Lung (tissue), 12 donors: Measurements from ENCODE around the gene ABR. TPM values are rescaled to one million over a fixed set of nuclear protein-coding genes. Genes with fewer than 3 reads are reported as not detected.

Experiments
- ATAC-seq: fragments of 200-7000 bp; cut with Tn5 transposase; one replicate; pipeline ENCODE4 v1.9.1; 2020; ENCODE audit warnings: moderate number of reproducible peaks; ENCODE audit not compliant: insufficient read depth, low FRiP score
- DNase-seq, 3 donors: peaks; one replicate each; pipeline ENCODE4 v3.0.0-alpha.2; 2013 to 2017
- H3K27ac ChIP-seq, 2 donors: one replicate each; pipeline ENCODE4 v1.5.1; 2013; ENCODE audit warnings: mild to moderate bottlenecking in 2 of 2, moderate library complexity in 2 of 2, control low read depth in 1 of 2, inconsistent platforms in 1 of 2, low read depth in 1 of 2, low read length in 1 of 2
- H3K27me3 ChIP-seq, 3 donors: one replicate each; pipeline ENCODE4 v1.5.1; 2013; ENCODE audit warnings: low read length in 2 of 3; ENCODE audit not compliant: control insufficient read depth in 3 of 3, insufficient read depth in 3 of 3
- H3K36me3 ChIP-seq, 4 donors: one replicate each; pipeline ENCODE4 v1.5.1; 2013; ENCODE audit warnings: low read length in 4 of 4, mild to moderate bottlenecking in 1 of 4, moderate library complexity in 1 of 4; ENCODE audit not compliant: control insufficient read depth in 4 of 4, insufficient read depth in 4 of 4
- H3K4me1 ChIP-seq, 5 donors: one replicate each; pipeline ENCODE4 v1.5.1; 2013; ENCODE audit warnings: low read length in 5 of 5, mild to moderate bottlenecking in 2 of 5, moderate library complexity in 1 of 5; ENCODE audit not compliant: control insufficient read depth in 5 of 5, insufficient read depth in 5 of 5
- H3K4me3 ChIP-seq: one replicate; pipeline ENCODE4 v1.5.1; 2013; ENCODE audit warnings: mild to moderate bottlenecking, control low read depth, moderate library complexity
- H3K9ac ChIP-seq, 2 donors: one replicate each; pipeline ENCODE4 v1.5.1; 2013; ENCODE audit warnings: low read length in 2 of 2, control low read depth in 1 of 2; ENCODE audit not compliant: insufficient read depth in 1 of 2
- H3K9me3 ChIP-seq, 4 donors: one replicate each; pipeline ENCODE4 v1.5.1; 2013; ENCODE audit warnings: low read length in 3 of 4, mild to moderate bottlenecking in 1 of 4, moderate library complexity in 1 of 4; ENCODE audit not compliant: control insufficient read depth in 4 of 4, insufficient read depth in 3 of 4
- WGBS, 2 donors: extraction: QIAGEN DNeasy Blood & Tissue Kit; methylation state at CpG; one replicate each; pipeline ENCODE4 v1.1.7; 2013; 5-methylcytosine and 5-hydroxymethylcytosine counted together
- polyA plus RNA-seq, 2 donors: library from polyadenylated mRNA; stranded (reverse); fragments of 200-250 nt; gene quantifications; one replicate each; pipeline ENCODE4 v1.2.1, GENCODE V29; 2013
- total RNA-seq, 2 donors: library from RNA; depleted of rRNA in 1 of 2; stranded (reverse); fragments of >200 nt in 1 of 2; gene quantifications; one replicate each; pipeline ENCODE4 v1.2.1, GENCODE V29; 2014 to 2021
- TF ChIP-seq, protein P1 (sequence below): IDR thresholded peaks from 2 replicates; pipeline ENCODE4 v1.5.1; 2012; ENCODE audit warnings: mild to moderate bottlenecking; ENCODE audit errors: control extremely low read depth, extremely low read depth
- donor health status: control.
- donor health status: control.
- donor health status: Bipolar disorder and iron deficiency.
- donor health status: healthy.
- donor health status: DM: yes; HTN: yes; CAD: no.

The ABR gene
- total and polyA plus RNA-seq, 4 donors = 54.8 to 187 (median 70.2) TPM

DNA sequence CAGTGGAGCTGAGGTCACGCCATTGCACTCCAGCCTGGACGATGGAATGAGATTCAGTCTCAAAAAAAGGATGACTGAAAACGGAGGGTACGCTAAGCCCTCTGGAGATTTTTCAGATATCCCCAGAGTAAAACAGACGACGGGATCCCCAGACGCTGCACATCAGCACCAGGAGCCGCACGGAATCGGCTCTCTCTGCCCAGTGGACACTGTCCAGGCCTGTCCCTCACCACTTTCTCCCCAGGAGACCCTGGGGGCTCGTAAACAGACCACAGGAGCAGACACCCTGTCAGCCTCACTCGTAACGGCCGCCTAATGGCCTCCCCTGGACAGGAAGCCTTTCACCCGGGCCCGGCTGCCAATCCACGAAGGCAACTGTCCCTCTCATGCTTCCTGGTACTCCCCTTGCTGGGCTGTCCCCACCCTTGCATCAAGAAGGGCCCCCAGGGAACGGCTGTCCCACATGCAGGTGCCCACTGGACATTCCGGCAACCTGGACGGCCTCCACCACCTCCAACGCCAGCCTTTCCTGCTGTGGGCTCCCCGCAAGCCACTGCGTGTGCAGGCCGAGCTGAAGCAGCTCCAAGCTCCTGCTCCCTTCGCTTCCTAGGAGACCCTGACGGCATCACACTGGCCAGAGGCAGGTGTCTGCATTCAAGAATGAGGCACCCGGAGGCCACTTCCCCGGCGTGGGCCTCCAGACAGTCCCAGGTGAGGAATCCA is 108.5 kb downstream of the ABR start:
- peaks cover 10 to 52% (median 24%) of the 10 kb centered on the region in 4 donors for H3K36me3 ChIP-seq
- peaks cover 0 to 6% (median 0%) of the 10 kb centered on the region in 5 donors for H3K4me1 ChIP-seq
- TF ChIP-seq, protein P1, sequence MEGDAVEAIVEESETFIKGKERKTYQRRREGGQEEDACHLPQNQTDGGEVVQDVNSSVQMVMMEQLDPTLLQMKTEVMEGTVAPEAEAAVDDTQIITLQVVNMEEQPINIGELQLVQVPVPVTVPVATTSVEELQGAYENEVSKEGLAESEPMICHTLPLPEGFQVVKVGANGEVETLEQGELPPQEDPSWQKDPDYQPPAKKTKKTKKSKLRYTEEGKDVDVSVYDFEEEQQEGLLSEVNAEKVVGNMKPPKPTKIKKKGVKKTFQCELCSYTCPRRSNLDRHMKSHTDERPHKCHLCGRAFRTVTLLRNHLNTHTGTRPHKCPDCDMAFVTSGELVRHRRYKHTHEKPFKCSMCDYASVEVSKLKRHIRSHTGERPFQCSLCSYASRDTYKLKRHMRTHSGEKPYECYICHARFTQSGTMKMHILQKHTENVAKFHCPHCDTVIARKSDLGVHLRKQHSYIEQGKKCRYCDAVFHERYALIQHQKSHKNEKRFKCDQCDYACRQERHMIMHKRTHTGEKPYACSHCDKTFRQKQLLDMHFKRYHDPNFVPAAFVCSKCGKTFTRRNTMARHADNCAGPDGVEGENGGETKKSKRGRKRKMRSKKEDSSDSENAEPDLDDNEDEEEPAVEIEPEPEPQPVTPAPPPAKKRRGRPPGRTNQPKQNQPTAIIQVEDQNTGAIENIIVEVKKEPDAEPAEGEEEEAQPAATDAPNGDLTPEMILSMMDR = no peak
- no peaks in the 10 kb centered on the region for H3K27me3 ChIP-seq
- no peaks in the 10 kb centered on the region for H3K9me3 ChIP-seq
- DNase-seq (no peak), ATAC-seq (no peak)
- no peak overlapping the region for H3K27ac ChIP-seq
- H3K4me3 ChIP-seq = no peak overlapping the region
- H3K9ac ChIP-seq = no peak overlapping the region
- 95 to 96% methylated on average over 29 of the region's 29 CpGs for WGBS, 2 donors

DNA sequence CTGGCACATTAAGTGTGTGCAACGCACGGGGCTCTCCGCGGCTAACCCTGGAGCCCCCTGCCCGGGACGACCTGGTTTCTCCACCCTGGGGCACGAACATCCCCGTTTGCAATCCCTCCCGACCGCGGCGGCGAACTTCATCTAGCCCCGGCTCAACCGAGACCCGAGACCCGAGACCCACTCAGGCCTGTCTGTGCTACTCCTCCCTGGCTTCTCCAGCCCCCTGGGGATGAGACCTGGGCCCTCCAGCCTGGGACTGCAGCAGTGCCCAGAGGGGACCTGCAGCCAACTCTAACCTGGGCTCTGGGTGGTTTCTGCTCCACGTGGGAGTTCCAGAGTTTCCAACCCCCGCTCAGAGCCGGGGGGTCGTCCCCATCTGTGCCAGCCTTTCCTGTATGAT is 109.4 kb downstream of the ABR start:
- peaks cover 16 to 55% (median 31%) of the 10 kb centered on the region in 4 donors for H3K36me3 ChIP-seq
- TF ChIP-seq, protein P1 = no peak
- no peak overlapping the region for H3K27ac ChIP-seq
- DNase-seq = no peak
- H3K9me3 ChIP-seq = peaks cover 0 to 2% (median 0%) of the 10 kb centered on the region in 4 donors
- no peaks in the 10 kb centered on the region for H3K27me3 ChIP-seq
- no peak for ATAC-seq
- 92 to 93% methylated on average over 21 of the region's 21 CpGs for WGBS, 2 donors
- no peak overlapping the region for H3K4me3 ChIP-seq
- peaks cover 0 to 5% (median 0%) of the 10 kb centered on the region in 5 donors for H3K4me1 ChIP-seq
- no peak overlapping the region for H3K9ac ChIP-seq

DNA sequence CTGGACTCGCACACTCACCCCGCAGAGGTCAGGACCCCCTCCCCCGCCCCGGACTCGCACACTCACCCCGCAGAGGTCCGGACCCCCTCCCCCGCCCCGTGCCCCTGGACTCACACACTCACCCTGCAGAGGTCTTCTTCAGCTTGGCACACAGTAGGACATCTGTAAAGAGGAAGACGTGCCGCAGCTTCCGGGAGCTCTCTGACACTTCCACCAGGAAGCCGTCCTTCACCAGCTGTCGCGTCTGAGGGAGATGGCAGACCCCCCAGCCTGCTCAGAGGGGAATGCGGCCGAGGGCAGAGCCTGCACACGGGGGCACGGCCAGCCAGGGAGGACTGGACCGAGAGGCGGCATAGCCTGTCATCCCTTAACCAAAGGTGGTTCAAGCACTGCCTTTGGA is 109.9 kb downstream of the ABR start:
- Histone ChIP-seq H3K36me3 (peaks cover 16 to 53% (median 33%) of the 10 kb centered on the region in 4 donors), H3K9ac (no peak overlapping the region), H3K4me3 (no peak overlapping the region), H3K4me1 (peaks cover 0 to 2% (median 0%) of the 10 kb centered on the region in 5 donors), H3K27me3 (no peaks in the 10 kb centered on the region), H3K9me3 (peaks cover 0 to 2% (median 0%) of the 10 kb centered on the region in 4 donors), H3K27ac (no peak overlapping the region)
- TF ChIP-seq, protein P1 = no peak
- WGBS, 2 donors = 94 to 95% methylated on average over 21 of the region's 21 CpGs
- ATAC-seq (no peak), DNase-seq (no peak)
